Measurements from ENCODE around the gene DSG2. TPM values are rescaled to one million over a fixed set of nuclear protein-coding genes. Genes with fewer than 3 reads are reported as not detected.

The DSG2 gene
- total RNA-seq (2022; extraction: Qiagen RNA extraction; ENCODE audit: low read depth), result 44.3 to 72.4 TPM (median 63.4 TPM) in 5 replicates

DNA sequence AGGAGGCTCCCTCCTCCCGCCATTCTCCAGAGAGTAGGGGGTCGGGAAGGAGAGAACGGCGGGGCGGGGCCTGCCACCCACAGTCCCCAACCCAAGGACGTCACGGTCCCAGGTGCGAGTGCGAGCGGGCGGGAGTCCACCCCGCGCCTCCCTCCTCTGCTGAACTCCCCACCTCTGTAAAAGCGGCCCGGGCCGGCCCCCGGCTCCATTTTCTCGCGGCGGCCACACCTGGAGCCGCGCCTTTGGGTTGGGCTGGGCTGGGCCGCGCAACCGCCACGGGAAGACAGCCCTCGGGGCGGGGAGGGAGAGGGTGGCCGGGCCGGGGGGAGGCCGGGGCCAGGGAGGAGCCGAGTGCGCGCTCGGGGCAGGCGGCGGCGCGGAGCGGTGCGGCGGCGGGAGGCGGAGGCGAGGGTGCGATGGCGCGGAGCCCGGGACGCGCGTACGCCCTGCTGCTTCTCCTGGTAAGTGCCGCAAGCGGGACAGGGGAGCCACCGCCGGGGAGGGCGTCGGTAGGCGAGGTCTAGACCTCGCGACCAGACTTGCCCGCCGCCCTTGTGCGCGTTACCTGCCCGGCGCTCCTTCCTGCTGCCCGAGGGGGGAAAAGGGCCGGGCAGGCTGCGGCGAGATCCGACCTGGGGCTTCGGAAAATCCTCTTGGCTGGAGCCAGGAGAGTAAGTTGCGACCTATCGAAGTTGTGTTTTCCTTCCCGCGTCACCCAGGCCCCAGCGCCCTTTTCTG, at the start of gene DSG2:
TSS of gene DSG2 (plus strand) at position 342 of the 738 bp plus-strand sequence. CDS start at position 417, 75 bp downstream.

DNA sequence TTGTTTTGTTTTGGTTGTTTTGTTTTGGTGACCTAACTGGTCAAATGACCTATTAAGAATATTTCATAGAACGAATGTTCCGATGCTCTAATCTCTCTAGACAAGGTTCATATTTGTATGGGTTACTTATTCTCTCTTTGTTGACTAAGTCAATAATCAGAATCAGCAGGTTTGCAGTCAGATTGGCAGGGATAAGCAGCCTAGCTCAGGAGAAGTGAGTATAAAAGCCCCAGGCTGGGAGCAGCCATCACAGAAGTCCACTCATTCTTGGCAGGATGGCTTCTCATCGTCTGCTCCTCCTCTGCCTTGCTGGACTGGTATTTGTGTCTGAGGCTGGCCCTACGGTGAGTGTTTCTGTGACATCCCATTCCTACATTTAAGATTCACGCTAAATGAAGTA, 93.7 kb downstream of the DSG2 start, which contains the start of gene TTR:
TSS of gene TTR (plus strand) at position 250 of the 400 bp plus-strand sequence. CDS start at position 276, 26 bp downstream.

Other genes starting within 250 kb of the DSG2 start
- not detected in 5 replicates for gene DSG1, start 180.0 kb upstream of the DSG2 start, total RNA-seq (2022; extraction: Qiagen RNA extraction; ENCODE audit: low read depth)
- gene DSG4, start 121.4 kb upstream of the DSG2 start, total RNA-seq (2022; extraction: Qiagen RNA extraction; ENCODE audit: low read depth), result not detected in 5 replicates
- gene DSG3, start 50.4 kb upstream of the DSG2 start, total RNA-seq (2022; extraction: Qiagen RNA extraction; ENCODE audit: low read depth), result 0.01 to 0.02 TPM in 2 of 5 replicates, not detected in the others
- gene TTR, start 93.7 kb downstream of the DSG2 start, total RNA-seq (2022; extraction: Qiagen RNA extraction; ENCODE audit: low read depth), result 0.07 to 0.69 TPM (median 0.22 TPM) in 3 of 5 replicates, not detected in the others
- gene B4GALT6, start 186.4 kb downstream of the DSG2 start, total RNA-seq (2022; extraction: Qiagen RNA extraction; ENCODE audit: low read depth), result 6.6 to 10.7 TPM (median 7.9 TPM) in 5 replicates

All from A549 treated with CpdA at 1 μM for 4 hours (cell line).